Left kidney (tissue), 2 donors: ENCODE measurements around the gene NELFB. TPM values are rescaled to one million over a fixed set of nuclear protein-coding genes. Genes with fewer than 3 reads are reported as not detected.

Experiments used
- DNase-seq: peaks from one replicate; pipeline ENCODE4 v3.0.0-alpha.2; 2013
- polyA plus RNA-seq: library from polyadenylated mRNA; unstranded; fragments of 120-200 nt; gene quantifications from one replicate; pipeline ENCODE4 v1.2.1, GENCODE V29; 2013; ENCODE audit not compliant: insufficient read length

The NELFB gene
- polyA plus RNA-seq, 1 donor: 48.0 TPM

DNA sequence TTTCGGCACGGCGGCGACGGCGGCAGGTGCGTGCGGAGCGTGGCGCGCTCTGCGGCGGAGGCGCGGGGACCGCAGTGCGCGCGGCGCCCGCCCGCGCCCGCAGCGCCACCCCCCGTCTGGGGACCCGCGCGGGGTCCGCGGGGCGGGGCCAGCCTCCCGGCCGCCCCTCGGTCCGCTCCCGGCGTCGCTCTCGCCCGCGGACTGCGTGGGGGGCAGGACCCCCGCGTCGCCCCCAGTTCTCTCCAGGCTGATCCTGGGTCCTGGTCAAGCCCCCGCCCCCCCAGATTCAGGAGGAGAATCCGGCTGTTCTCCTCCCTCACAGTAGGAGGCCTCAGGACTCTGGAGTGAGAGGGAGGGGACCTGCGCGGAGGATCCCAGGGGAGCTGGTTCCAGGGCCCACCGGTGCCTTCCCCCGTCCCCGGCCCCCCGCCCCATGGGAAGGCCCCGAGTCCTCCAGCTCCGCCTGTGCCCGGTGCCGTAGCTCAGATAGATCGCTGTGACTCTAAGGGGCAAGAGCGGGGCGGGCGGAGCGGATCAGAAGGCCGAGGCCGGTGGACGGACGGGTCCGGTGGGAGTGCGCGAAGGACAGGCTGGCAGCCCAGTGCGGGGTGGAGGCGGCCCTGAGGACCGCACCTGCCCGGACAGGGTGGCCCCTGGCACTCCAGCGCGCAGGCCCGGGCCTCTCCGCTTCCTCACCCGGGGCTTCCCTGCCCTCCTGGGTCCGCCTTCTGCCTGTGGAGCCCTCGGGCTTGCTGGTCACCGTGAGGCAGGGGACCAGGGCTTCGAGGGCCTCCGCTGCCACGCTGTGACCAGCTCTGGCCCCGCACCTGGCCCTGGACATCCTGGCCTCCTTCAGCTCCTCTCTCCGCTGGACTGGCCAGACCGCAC, 32.7 kb upstream of the NELFB start, which contains the start of gene RNF208:
RNF208 (minus strand) TSS at position 51 of the 888 bp plus-strand sequence. CDS start 1,028 bp downstream, outside the sequence.
- no peak for DNase-seq

DNA sequence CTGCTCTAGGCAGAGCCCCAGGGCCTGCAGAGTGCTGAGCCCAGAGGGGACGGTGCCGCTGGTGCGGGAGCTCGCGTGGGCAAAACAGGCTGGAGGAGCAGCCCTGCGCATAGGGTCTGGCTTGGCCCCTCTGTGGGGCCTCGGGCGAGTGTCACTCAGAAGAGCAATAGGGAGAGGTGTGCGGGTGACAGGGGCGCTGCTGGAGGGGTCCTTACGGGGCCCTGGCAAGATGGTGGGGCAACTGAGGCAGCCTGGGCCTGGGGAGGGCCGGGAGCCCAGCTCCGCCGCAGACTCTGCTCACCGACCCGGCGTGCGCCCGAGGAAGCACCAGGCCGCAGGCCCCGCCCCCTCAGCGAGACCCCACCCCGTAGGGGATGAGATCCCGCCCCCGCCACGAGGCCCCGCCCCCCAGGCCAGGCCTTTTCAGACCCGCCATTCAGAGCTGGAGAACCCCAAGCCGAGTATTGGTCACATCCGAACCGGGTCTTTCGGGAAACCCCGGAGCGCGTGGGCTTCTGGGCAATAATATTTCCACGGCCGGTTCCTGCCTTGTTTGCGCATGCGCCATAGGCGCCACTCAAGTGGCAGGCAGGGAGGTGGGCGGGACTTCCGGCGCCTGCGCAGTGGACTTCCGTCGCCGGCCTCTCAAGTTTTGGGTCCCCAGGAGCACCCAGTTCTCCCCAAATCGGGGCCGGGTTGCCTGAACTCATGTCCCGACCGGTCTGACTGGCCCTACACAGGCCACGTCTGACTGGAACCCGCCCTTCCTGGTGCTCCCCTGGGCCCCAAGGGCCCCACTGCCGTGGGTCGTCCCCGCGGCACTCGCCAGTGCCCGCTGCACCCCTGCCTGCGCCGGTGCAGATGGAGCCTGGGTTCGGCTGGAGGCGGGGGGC, 31.8 kb upstream of the NELFB start:
- DNase-seq: peak; percentile 96

DNA sequence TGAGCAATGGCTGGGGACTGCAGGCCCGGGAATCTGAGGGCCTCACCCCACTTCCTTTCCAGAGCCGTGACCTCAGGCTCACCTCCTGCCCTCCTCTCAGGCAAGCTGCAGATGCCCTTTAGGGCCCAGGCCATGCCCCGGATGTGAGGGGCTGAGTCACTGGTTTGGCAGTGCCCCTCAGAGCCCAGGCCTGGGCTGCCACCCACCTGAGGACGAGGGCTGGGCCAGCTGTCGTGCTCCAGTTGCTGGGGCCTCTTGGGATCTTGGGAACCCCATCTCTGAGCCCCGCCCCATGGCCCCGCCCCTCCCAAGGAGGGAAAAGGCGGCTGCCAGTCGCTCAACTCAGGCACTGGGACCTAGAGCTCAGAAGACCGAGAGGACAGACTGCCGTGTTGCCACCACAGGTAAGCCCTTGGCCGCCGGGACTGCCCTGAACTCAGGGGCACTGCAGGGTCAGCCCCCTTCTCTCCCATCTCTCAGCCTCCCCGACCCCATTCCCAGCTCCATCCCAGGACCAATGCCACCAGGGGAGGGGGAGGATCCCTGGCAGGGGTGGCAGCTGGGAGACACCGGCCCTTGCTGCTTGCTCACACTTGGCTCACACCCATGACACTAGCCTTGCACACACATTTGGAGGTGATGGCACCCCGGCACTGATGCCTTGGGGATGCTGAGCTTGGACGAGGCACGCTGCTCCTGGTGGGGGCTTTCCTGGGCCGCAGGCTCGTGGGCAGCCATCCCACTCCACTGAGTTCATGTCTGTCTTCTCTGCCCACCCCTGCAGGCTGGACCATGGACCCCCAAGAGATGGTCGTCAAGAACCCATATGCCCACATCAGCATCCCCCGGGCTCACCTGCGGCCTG, 30.1 kb upstream of the NELFB start, which contains the start of gene CYSRT1:
CYSRT1 (plus strand) TSS at position 345 of the 865 bp plus-strand sequence; CDS start at position 793, 448 bp downstream.
- DNase-seq: no peak

DNA sequence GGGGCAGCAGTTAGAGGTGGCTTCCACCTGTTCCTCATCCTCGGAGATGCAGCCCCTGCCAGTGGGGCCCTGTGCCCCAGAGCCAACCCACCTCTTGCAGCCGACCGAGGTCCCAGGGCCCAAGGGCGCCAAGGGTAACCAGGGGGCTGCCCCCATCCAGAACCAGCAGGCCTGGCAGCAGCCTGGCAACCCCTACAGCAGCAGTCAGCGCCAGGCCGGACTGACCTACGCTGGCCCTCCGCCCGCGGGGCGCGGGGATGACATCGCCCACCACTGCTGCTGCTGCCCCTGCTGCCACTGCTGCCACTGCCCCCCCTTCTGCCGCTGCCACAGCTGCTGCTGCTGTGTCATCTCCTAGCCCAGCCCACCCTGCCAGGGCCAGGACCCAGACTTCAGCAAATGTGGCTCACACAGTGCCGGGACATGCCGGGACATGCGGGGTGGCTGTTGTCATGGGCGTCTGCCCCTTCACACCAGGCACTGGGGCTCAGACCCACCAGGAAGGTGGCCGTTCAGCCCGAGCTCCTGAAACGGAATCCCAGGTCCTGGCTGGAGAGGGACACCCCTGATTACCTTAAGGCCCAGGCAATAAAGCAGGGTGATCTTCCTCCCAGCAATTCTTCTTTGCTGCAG, 29.3 kb upstream of the NELFB start:
- DNase-seq: no peak

DNA sequence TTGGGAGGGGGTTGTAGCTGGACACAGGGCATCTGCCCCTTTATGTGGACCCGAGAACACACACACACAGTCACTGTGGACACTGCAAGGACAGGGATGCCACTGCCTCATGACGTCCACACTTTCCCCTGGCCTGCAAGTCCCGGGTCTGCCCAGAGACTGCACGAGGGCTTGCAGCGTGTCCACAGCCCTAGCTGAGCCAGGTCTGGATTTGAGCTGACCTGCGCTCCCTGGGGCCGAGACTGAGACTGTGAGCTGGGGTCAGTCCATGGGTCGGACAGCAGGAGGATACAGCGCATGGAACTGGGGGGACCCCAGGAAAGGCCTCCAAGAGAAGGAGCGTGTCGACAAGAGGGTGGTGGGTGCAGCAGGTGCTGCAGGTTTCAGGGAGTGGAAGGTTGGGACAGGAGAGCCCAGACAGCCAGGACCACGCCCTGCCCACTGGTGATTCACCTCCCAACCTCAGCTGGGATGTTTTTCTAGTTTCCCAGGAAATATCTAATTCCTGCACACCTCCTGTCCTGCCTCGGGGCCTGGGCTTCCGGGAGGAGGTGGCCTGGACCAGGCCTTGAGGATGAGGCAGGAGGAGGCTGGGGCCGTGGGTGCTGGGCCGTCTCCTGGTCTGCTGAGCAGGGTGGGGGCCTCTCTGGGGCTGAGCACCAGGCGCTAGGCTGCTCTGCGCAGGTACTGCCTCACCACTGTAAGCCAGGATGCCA, 28.6 kb upstream of the NELFB start:
- no peak for DNase-seq

DNA sequence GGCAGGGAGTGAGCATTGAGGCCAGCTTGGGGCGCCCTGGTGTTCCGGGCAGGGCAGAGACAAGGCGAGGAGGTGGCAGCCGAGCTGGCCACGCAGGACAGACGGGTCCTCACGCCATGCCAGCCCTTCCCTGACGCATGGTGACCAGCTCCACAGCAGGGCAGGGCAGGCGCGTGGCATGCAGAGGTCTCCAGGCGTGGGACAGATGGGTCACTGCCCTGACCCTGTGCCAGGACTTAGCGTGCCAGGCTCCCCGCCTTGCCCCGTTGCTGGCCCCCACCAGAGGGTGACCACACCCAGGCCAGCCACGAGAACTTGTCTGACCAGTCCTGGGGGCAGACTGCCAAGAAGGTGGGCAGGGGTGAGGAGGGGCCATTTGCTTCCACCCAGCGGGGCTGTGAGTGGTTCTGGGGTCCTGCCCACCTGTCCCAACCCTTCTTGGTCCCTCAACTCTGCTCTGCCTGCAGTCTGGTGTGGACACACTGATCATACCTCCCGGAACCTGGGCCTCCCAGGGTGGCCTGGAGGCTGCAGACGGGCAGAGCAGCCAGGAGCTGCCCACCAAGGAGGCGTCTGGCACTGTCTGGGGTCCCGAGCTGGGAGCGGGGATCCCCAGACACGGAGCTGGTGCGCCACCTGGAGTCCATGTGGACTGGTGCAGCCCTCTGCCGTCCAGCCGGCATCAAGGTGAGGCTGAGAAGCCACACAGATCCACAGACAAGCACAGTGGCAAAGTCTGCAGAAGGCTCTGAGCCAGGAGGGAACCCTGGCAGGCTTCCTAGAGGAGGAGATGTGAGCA, 27.9 kb upstream of the NELFB start, which contains the start of gene RNF224:
RNF224 (plus strand) TSS at position 449 of the 799 bp plus-strand sequence. CDS start 834 bp downstream, outside the sequence.
- peak; percentile 68 for DNase-seq

DNA sequence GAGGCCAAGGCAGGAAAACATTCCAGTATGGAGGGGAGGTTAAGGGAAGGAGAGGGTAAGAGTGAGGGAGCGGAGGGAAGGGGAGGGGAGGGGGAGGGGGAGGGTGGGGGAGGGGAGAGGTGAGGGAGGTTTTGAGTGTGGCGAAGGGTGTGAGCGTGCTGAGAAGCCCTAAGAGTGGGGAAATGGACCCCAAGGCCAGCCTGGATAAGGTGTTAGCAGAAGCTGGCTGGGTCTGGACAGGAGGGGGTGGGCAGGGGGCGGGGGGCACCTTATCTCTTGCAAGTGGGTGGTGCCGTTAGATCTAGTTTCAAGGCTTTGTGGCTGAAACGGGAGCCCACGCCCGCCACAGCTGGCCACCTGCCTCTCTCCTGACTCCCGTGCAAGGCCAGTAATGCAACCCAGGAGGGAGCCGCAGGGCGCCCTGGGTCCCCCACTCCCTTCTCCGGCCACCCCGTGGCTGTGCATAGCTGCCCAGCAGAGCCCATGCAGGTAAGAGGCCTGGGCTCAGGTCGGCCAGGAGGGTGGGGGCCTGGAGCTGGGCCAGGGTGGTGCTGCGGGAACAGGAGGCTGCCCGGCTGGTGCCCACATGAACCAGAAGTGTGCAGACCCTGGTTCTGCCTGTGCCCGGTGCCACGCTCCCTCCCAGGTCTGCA, 27.1 kb upstream of the NELFB start:
- DNase-seq: no peak

DNA sequence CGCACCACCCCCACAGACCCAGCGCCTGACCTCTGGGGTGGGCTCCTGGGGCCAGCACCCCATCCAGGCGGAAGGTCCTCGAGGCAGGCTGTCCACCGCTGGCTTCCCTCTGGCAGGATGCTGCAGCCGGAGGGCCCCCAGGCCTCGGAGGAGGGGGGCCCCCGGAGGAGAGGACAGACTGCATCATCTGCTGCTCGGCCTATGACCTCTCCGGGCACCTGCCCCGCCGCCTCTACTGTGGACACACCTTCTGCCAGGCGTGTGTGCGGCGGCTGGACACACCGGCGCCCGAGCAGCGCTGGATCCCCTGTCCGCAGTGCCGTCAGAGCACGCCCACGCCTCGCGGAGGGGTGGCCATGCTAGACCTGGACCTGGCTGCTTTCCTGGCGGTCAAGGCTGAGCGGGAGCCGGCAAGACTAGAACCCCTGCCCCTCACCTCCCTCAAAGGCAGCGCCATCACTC, 26.6 kb upstream of the NELFB start:
- no peak for DNase-seq

DNA sequence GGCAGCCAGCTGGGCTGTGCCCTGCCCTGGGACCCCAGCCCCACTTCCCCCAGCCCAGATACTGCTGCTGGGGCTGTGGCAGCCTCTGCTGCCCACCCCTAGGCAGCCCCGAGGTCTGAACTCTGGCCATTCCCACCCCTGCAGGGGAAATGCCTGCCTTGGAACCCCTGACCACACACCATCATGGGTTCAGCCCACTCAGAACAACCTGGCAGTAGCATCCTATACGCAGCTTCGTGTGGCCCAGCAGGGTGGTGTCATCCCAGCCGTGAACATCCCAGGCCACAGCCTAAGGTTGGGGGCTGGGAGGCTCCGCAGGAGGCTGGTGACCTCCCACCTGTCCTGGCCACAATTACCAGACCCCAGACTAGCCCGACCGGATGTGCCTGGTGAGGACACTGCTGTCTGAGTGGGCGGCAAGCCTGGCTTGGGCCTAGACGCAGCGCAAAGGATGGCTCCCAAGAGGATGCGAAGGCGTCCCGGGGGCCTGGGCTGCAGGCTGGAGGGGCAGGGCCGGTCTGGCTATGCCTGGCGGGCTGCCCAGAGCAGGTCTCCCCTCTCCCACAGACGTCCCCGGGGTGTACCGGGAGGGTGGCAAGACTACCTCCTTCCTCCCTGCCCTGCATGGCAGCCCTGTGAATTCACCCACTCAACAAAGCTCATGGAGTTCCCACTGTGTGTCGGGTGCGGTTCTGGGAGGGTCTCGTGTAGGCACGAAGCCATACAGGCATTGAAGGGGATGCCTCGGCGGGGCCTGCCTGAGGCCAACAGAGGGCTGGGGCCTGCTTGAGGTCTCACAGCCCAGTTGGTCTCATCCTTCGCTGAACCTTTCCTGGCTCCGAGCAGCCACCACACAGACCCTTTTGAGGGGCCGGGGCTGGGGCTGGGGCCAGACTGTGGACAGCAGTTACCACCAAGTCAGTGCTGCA, 25.9 kb upstream of the NELFB start:
- DNase-seq: no peak

DNA sequence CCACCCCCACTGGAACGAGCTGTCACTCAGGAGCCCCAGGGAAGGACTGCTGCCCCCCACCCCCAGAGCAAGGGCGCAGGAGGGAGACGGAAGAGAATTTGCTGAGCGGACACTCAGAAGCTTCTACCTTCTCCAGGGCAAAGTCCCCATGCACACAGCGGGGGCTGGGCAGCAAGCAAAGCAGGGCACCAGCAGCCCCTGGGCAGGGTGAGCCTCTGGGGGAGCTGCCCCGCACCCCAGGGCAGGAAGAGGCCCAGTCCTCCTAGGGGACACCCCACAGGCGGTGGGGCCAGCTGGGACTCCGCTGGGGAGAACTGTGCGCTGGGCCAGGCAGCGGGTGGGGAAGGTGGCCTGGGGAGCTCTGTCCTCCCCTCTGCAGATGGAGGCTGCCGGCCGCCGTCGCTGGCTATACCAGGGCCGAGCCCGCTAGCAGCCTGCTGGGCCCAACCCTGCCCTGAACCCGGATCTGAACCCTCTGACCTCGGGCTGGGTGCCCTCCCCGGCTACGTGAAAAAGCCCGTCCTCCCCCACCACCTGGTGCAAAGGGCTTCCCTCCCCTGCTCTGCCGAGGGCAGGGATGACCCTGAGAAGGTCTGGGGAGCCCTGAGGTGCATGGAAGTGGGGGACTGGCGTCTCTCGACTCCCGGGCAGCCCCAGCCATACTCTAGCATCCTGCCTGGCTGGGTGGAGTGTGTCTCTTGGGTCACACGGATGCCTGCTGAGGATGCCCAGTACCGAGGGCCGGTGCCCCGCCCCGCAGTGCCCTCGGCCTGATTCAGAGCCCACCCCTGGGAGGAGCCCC, 25.0 kb upstream of the NELFB start:
- no peak for DNase-seq

DNA sequence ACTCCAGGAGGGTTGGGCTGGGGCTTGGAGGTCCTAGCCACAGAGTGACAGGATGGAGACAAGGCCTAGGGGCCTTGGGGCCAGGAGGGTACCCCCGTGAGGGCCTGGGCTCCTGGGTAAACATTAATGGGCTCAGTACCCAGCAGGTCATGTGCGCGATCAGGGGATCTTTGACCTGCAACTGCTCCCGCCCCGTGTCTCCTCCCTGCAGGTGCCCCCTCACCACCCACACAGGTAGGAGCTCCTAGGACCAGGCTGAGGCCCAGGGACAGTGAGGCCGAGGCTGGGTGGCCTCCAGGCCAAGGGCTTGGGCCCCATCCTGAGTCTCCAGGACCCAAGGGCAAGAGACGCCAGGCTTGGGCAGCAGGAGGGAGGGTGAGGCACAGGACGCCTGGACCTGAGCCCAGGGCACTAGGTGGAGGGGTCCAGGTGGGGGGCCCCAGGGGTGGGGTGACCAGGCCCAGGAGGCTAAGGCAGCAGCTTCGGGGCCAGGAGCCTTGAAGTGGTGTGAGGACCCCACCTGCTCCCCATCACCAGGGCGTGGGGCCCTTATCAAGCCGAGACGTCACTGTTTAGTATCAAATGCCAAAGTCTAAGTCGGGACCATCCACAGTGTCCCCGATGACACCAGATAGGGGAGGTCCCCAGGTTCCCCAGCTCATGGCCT, 24.3 kb upstream of the NELFB start, which contains the start of gene SLC34A3:
SLC34A3 (plus strand) TSS at position 197 of the 667 bp plus-strand sequence. CDS start 802 bp downstream, outside the sequence.
- no peak for DNase-seq

DNA sequence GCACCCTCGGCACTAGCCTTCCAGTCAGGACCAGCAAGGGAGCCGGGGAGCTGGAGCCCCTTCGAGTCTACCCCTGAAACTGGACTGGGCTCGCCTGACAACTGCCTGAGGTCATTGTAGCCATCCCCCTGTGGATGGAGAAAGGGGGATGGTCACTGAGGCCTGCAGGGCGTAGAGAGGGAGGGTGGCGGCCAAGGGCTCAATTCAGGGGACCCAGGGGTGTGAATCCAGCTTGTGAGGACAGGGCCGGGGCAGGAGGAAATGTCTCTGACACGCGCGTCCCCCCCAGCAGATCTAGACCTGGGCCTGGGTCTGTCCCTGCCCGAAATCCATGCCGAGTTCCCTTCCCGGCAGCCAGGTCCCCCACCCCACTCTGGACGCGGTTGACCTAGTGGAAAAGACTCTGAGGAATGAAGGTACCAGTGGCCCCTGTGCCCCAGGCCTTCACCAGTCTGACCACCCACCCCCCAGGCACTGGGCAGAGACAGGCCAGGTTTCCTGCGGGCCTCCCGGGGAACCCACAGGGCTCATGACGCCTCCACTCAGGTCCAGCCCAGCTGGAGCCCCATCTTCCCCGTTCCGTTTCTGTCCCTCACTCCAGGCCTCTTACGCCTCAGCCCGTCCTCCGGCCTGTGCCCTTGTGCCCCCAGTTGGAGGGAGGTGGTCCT, 23.6 kb upstream of the NELFB start:
- DNase-seq: no peak

DNA sequence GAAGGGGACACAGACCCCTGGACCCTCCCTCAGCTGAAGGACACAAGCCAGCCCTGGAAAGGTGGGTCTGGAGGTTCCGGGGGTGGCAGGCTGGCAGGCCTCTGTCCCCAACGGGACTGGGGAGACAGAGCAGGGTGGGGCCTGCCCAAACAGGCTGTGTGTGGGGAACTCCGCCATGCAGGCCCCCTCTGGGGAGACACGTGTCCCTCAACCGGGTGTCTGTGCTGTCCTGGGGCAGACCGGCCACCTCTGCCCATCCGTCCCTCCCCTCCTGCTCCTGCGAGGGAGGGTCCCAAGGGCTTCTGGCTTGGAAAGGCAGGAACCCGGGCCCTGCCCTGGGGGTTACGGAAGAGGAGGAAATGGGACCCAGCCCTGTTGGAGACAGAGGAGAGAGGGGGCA, 23.0 kb upstream of the NELFB start:
- no peak for DNase-seq

DNA sequence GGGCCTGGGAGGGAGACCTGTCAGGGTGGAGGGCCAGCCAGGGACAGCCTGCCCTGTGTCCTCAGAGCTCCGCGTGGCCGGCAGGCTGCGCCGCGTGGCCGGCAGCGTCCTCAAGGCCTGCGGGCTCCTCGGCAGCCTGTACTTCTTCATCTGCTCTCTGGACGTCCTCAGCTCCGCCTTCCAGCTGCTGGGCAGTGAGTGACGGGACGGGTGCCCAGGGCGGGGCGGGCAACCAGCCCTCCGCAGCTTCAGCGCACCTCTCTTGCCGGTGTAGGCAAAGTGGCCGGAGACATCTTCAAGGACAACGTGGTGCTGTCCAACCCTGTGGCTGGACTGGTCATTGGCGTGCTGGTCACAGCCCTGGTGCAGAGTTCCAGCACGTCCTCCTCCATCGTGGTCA, 22.6 kb upstream of the NELFB start:
- DNase-seq: no peak
